ENCODE data around the gene GZF1.

The GZF1 gene

DNA sequence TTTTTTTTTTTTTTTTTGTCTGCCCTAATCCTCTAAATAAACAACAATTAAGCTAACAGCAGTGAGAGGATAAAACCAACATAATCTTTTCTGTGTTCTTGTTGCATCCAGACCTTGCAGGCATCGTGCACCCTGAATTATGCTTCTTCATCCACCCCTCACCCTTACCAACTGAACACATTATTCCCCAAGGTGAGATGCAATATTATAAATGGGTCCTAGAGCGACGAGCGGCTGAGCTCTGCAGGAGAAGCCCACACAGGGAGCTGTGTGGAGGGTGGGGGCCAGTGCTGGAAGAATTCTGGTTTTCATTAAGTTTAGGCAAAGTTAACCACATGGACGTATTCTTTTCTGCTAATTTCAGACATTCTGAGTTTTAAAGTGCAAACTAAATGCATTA, 43.6 kb upstream of the GZF1 start:
- TF ChIP-seq, protein P1, sequence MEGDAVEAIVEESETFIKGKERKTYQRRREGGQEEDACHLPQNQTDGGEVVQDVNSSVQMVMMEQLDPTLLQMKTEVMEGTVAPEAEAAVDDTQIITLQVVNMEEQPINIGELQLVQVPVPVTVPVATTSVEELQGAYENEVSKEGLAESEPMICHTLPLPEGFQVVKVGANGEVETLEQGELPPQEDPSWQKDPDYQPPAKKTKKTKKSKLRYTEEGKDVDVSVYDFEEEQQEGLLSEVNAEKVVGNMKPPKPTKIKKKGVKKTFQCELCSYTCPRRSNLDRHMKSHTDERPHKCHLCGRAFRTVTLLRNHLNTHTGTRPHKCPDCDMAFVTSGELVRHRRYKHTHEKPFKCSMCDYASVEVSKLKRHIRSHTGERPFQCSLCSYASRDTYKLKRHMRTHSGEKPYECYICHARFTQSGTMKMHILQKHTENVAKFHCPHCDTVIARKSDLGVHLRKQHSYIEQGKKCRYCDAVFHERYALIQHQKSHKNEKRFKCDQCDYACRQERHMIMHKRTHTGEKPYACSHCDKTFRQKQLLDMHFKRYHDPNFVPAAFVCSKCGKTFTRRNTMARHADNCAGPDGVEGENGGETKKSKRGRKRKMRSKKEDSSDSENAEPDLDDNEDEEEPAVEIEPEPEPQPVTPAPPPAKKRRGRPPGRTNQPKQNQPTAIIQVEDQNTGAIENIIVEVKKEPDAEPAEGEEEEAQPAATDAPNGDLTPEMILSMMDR (IDR thresholded peaks at IDR 0.05; ENCODE audit: insufficient read depth, low read depth, low read length, missing control alignments): no peak
- no peak for DNase-seq (ENCODE audit: low read depth)
- H3K4me3 ChIP-seq (ENCODE audit: low read depth, low read length): no peak overlapping the region

DNA sequence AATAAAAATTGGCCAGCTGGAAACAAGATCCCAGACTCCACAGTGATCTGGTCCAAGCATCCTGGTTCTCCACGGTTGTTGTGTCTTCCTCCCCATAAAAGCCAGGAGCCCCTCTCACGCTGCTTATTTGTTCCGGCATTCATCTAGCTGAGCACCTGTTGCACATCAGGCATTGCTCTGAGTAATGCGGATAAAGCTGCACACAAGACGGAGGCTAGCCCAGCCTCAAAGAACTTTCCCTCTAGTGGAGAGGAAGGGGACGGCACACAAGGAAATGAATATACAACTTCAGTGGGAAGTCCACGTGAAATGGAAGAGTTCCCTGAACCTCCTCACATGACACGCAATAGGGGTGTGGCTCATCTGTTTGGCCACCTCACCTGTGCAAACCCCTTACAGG, 41.7 kb upstream of the GZF1 start:
- DNase-seq (ENCODE audit: low read depth): peak; percentile 9
- no peak overlapping the region for H3K4me3 ChIP-seq (ENCODE audit: low read depth, low read length)
- TF ChIP-seq, protein P1 (IDR thresholded peaks at IDR 0.05; ENCODE audit: insufficient read depth, low read depth, low read length, missing control alignments): peak; percentile 25

DNA sequence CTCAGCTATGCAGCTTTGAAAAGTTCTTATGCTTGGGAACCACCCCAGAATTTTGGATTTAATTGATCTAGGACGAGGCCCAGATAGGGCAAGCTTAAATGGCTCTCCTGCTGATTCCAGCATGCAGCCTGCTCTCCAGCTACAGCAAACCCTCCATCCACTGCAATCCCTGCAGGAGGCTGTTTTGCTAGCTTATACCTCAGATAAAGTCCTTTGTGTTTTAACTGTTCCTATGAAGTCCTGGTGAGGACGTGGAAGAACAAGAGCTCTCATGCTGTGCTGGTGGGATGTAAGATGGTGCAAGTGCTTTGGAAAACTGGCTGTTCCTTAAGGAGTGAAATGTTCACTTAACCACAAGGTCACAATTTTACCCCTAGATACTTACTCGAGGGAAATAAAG, 36.9 kb upstream of the GZF1 start:
- DNase-seq (ENCODE audit: low read depth): no peak
- H3K4me3 ChIP-seq (ENCODE audit: low read depth, low read length): no peak overlapping the region
- TF ChIP-seq, protein P1 (IDR thresholded peaks at IDR 0.05; ENCODE audit: insufficient read depth, low read depth, low read length, missing control alignments): no peak

DNA sequence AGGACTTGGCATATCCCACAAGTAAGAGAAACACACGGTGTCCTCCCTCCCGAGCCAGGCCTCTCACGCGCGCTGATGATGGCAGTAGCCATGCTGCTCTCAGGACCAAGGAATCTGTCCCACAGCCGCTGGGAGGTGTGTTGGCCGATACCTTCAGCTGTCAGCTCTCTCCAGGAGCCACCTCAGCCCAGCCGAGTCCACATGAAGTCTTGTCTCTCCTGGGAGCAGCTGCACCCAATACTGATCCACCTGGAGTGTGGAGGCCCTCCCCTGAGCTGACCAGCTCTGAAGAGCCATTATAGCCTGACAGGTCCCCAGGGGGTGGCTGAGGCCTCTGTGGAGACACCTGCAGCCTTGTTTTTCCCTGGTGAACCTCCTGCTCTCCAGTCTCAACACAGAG, 35.2 kb upstream of the GZF1 start:
- TF ChIP-seq, protein P1 (IDR thresholded peaks at IDR 0.05; ENCODE audit: insufficient read depth, low read depth, low read length, missing control alignments): no peak
- no peak overlapping the region for H3K4me3 ChIP-seq (ENCODE audit: low read depth, low read length)
- no peak for DNase-seq (ENCODE audit: low read depth)

DNA sequence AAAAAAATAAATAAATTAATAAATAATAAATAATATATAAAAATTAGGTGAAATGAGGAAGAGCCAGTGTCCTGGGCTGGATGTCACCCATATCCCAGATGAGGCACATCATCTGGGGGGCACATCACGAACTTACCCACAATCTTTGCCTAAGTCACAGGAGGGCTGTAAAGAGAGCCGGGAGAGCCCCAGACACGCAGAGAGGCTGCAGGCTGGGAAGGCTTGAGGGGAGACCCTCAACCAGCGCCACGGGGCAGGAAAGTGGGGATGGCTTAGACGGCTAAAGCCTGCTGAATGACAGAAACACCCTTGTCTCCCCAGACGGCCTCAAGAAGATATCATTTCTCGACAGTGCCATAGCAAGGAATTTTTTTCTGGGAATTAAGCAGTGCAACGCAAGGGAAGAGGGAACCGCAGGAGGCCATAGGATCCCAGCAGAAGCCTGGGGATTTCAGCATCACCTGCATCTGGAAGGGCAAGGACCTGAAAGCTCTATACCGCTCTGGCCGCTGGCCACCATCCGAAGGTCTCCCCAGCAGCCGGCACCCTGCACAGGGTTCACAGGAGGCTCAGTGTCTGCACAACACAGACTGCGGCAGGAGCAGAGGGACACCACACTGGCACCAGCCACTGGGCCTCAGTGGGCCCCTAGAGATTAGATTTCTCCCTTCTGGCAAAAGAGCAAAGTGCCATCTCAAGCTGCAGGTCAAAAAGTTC, 34.2 kb upstream of the GZF1 start:
- no peak for DNase-seq (ENCODE audit: low read depth)
- TF ChIP-seq, protein P1 (IDR thresholded peaks at IDR 0.05; ENCODE audit: insufficient read depth, low read depth, low read length, missing control alignments): no peak
- no peak overlapping the region for H3K4me3 ChIP-seq (ENCODE audit: low read depth, low read length)

DNA sequence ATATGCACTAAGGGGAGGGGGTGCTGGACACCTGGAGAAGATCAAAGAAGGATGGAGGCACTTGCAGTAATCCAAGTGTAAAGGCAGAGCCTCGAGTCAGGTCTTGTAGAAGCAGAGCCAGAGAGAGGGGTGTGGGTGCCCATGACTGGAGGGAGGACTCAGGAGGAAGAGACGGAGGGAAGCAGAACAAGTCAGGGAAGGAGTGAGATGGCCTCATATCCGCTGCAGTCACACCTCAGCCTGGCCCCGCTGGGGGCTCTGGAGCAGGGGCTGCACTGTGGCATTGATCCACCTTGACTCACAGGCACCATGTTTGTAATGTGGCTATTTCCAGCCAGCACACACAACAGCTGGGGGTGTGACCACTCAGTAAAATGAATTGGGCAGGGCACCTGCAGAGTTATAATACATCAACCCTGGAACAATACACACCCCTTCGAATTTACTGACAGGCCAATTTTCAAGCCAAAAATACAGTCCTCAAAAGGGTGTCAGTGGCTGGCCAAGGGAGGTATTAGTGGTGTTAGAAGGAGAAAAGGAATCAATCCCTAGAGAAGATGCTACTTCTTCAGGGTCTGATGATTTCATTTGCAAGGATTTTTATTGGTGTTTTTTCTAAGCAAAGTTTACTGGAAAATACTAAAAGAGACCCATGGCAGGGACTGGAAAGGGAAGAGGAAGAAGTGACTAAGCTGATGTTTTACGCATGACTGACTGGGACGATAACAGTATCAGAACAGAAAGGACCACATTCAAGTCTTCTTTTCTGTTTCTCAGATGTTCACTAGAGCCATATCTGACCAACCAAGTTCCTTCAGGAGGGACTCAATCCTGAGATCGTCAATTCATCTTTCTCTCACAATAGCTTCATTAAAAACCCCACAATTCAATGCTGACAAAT, 30.3 kb upstream of the GZF1 start:
- H3K4me3 ChIP-seq (ENCODE audit: low read depth, low read length): no peak overlapping the region
- DNase-seq (ENCODE audit: low read depth): peak; percentile 37
- TF ChIP-seq, protein P1 (IDR thresholded peaks at IDR 0.05; ENCODE audit: insufficient read depth, low read depth, low read length, missing control alignments): no peak
